PC-9 (cell line): ENCODE data around the gene PKIB.

Source experiments
- EZH2 ChIP-seq: fragments of 200-600 bp; sonication (generic); IDR thresholded peaks from 2 replicates; pipeline ENCODE4 v1.8.0; 2017; ENCODE audit warnings: antibody characterized with exemption, low read depth
- TF ChIP-seq, protein P1 (sequence below): fragments of 200-600 bp; sonication (generic); conservative IDR thresholded peaks from 2 replicates; pipeline ENCODE4 v1.6.1; 2017; ENCODE audit warnings: mixed run types, antibody characterized with exemption, mild to moderate bottlenecking, moderate library complexity

DNA sequence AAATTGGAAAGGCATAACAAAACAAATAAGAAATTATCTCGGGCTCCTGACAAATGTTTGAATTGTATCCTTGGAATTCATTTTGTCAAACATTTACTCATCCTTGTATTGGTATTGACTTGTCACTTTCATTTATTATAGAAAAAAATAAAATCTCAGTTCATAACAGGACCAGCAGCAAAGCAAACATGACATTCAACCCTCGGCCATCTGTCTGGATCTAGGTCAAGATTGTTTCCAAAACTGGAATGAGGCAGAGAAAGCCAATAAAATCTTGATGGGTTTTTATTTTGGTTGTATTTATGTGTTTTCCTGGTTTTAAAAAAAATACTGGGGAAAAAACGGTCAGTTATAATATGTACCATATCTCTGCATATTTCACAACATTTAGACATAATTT lies 126.4 kb downstream of the PKIB start:
- TF ChIP-seq, protein P1, sequence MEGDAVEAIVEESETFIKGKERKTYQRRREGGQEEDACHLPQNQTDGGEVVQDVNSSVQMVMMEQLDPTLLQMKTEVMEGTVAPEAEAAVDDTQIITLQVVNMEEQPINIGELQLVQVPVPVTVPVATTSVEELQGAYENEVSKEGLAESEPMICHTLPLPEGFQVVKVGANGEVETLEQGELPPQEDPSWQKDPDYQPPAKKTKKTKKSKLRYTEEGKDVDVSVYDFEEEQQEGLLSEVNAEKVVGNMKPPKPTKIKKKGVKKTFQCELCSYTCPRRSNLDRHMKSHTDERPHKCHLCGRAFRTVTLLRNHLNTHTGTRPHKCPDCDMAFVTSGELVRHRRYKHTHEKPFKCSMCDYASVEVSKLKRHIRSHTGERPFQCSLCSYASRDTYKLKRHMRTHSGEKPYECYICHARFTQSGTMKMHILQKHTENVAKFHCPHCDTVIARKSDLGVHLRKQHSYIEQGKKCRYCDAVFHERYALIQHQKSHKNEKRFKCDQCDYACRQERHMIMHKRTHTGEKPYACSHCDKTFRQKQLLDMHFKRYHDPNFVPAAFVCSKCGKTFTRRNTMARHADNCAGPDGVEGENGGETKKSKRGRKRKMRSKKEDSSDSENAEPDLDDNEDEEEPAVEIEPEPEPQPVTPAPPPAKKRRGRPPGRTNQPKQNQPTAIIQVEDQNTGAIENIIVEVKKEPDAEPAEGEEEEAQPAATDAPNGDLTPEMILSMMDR, result no peak
- TF ChIP-seq EZH2, result no peak
